GM21619 (cell line): ENCODE data around the gene MTG2.
A peak's percentile ranks its signal among the peaks of the same experiment; 100 is the strongest.

Experiments used
- ATAC-seq: cut with Tn5 transposase; IDR thresholded peaks from one replicate; pipeline ENCODE4 v1.9.1; 2021; ENCODE audit not compliant: unreplicated experiment

Gene MTG2

GRCh38 chr20:62181808-62182207 is 1.0 kb upstream of the MTG2 start:
- ATAC-seq: no peak

- no peak for ATAC-seq
These were observed 756 bp downstream of the MTG2 start for GRCh38 chr20:62183426-62184142.

GRCh38 chr20:62186096-62186426 is 3.2 kb downstream of the MTG2 start:
- ATAC-seq: no peak

- ATAC-seq: no peak
These were observed 4.3 kb downstream of the MTG2 start for GRCh38 chr20:62186887-62187866.

- no peak for ATAC-seq
These were observed 8.0 kb downstream of the MTG2 start for GRCh38 chr20:62190639-62191411.

- no peak for ATAC-seq
These were observed 9.1 kb downstream of the MTG2 start for GRCh38 chr20:62191781-62192559.

GRCh38 chr20:62192635-62193034 is 9.8 kb downstream of the MTG2 start:
- no peak for ATAC-seq

GRCh38 chr20:62193079-62194025 is 10.5 kb downstream of the MTG2 start:
- ATAC-seq: no peak

- no peak for ATAC-seq
These were observed 12.2 kb downstream of the MTG2 start for GRCh38 chr20:62195075-62195405.

GRCh38 chr20:62195736-62196135 is 12.9 kb downstream of the MTG2 start:
- ATAC-seq: no peak

GRCh38 chr20:62196286-62196685 is 13.5 kb downstream of the MTG2 start:
- no peak for ATAC-seq

- no peak for ATAC-seq
These were observed 14.5 kb downstream of the MTG2 start for GRCh38 chr20:62197311-62197710.

- ATAC-seq: no peak
These were observed 15.0 kb downstream of the MTG2 start for GRCh38 chr20:62197801-62198200.

GRCh38 chr20:62198496-62198895 is 15.7 kb downstream of the MTG2 start:
- no peak for ATAC-seq

- ATAC-seq: no peak
These were observed 16.1 kb downstream of the MTG2 start for GRCh38 chr20:62198931-62199330.

- no peak for ATAC-seq
These were observed 17.8 kb downstream of the MTG2 start for GRCh38 chr20:62200491-62201172.

- ATAC-seq: peak; percentile 83
These were observed 18.6 kb downstream of the MTG2 start for GRCh38 chr20:62201173-62202082.

- no peak for ATAC-seq
These were observed 19.2 kb downstream of the MTG2 start for GRCh38 chr20:62202083-62202395.
